HepG2 (cell line): ENCODE measurements around the gene SCN4B. TPM values are rescaled to one million over a fixed set of nuclear protein-coding genes. Genes with fewer than 3 reads are reported as not detected.

Experiments
- ATAC-seq: fragments of 200-7000 bp; cut with Tn5 transposase; 3 replicates; pipeline ENCODE4 v1.9.1; 2020; ENCODE audit warnings: mild to moderate bottlenecking, moderate library complexity
- BruUV-seq: library from RNA; stranded (reverse); fragments of 400-500 nt; replicated peaks from 2 replicates; lab custom pipeline; 2021; lab: Mats Ljungman, UMichigan
- CTCF ChIA-PET: fragments of 300-600 bp; formaldehyde crosslinking; extraction: SDS; loops from one replicate; lab custom pipeline; 2021; ENCODE audit warnings: low total read pairs, inconsistent platforms, low intra/inter-chr PET ratio; lab: Yijun Ruan, JAX
- POLR2A ChIA-PET: fragments of 350-600 bp; sonication (Branson Sonifier 250); formaldehyde crosslinking; loops from one replicate; lab custom pipeline; 2020; ENCODE audit warnings: antibody characterized with exemption, inconsistent platforms; lab: Yijun Ruan, JAX
- DNase-seq: peaks from one replicate; pipeline ENCODE4 v3.0.0-alpha.2; 2015; ENCODE audit warnings: low spot score
- FAIRE-seq: peaks from 3 replicates; lab custom pipeline; 2011; peaks lifted over from hg19 to GRCh38; lab: Jason Lieb, UNC
- H2AFZ ChIP-seq: one replicate; pipeline ENCODE4 v1.6.1; 2011; ENCODE audit warnings: low read length, inconsistent platforms
- H3K27ac ChIP-seq: fragments of 300-600 bp; 3 replicates; pipeline ENCODE4 v1.8.0; 2011; ENCODE audit warnings: mixed run types, mild to moderate bottlenecking, mixed read lengths, low read length, inconsistent platforms; ENCODE audit not compliant: insufficient read depth; ENCODE audit errors: extremely low read length
- H3K27me3 ChIP-seq, 2 experiments: fragments of 200-600 bp in 1 of 2; 2 replicates in 1 of 2; 3 replicates in 1 of 2; pipeline versions ENCODE4 v1.6.0 to v1.8.0; 2011; ENCODE audit warnings: low read length in 2 of 2, mild to moderate bottlenecking in 2 of 2, moderate library complexity in 2 of 2, inconsistent platforms in 1 of 2; ENCODE audit not compliant: insufficient read depth in 2 of 2, control insufficient read depth in 1 of 2
- H3K36me3 ChIP-seq, 2 experiments: fragments of 200-600 bp in 1 of 2; replicated peaks in 1 of 2; 2 replicates in 1 of 2; 3 replicates in 1 of 2; pipeline versions ENCODE4 v1.5.1 to v1.8.0; 2011; ENCODE audit warnings: low read length in 2 of 2, inconsistent platforms in 1 of 2; ENCODE audit not compliant: insufficient read depth in 2 of 2, control insufficient read depth in 1 of 2
- H3K4me1 ChIP-seq: 2 replicates; pipeline ENCODE4 v1.5.1; 2012; ENCODE audit warnings: low read length, inconsistent platforms; ENCODE audit not compliant: insufficient read depth
- H3K4me2 ChIP-seq: 2 replicates; pipeline ENCODE4 v1.6.0; 2011; ENCODE audit warnings: low read depth, low read length, inconsistent platforms
- H3K4me3 ChIP-seq, 3 experiments: fragments of 200-600 bp in 1 of 3; sonication (generic), shearing (Covaris generic) in 1 of 3; replicated peaks in 1 of 3; 2 replicates each; pipeline ENCODE4 v1.5.1; 2011 to 2016; ENCODE audit warnings: low read length in 3 of 3, inconsistent platforms in 2 of 3, low read depth in 2 of 3, mild to moderate bottlenecking in 2 of 3, control low read depth in 1 of 3, mixed read lengths in 1 of 3; ENCODE audit not compliant: insufficient read depth in 1 of 3
- H3K79me2 ChIP-seq: one replicate; pipeline ENCODE4 v1.6.1; 2011; ENCODE audit warnings: low read length, inconsistent platforms; ENCODE audit not compliant: insufficient read depth
- H3K9ac ChIP-seq: 2 replicates; pipeline ENCODE4 v1.6.0; 2011; ENCODE audit warnings: mild to moderate bottlenecking, low read depth, low read length, inconsistent platforms; ENCODE audit not compliant: insufficient read depth
- H3K9me3 ChIP-seq: 2 replicates; pipeline ENCODE4 v1.5.1; 2012; ENCODE audit warnings: mild to moderate bottlenecking, low read length
- H4K20me1 ChIP-seq: 2 replicates; pipeline ENCODE4 v1.6.0; 2011; ENCODE audit warnings: inconsistent platforms, mild to moderate bottlenecking, low read length, moderate library complexity; ENCODE audit not compliant: insufficient read depth
- CBX5 ChIP-seq: sonication (generic); formaldehyde crosslinking; IDR thresholded peaks from 2 replicates; pipeline ENCODE4 v1.4.0; 2020; ENCODE audit warnings: missing genetic modification reagents, borderline replicate concordance
- KAT8 ChIP-seq: IDR thresholded peaks from 2 replicates; pipeline ENCODE4 v1.6.1; 2016; ENCODE audit warnings: missing genetic modification reagents, missing compliant biosample characterization
- NFYB ChIP-seq: sonication (generic); formaldehyde crosslinking; IDR thresholded peaks from 2 replicates; pipeline ENCODE4 v1.4.0; 2020; ENCODE audit warnings: missing genetic modification reagents
- ONECUT2 ChIP-seq: sonication (generic); formaldehyde crosslinking; IDR thresholded peaks from 2 replicates; pipeline ENCODE4 v1.4.0; 2020; ENCODE audit warnings: missing genetic modification reagents
- SOX13 ChIP-seq, 3 experiments: fragments of 450-650 bp in 1 of 3; sonication (generic) in 1 of 3; formaldehyde crosslinking in 1 of 3; IDR thresholded peaks in 2 of 3; conservative IDR thresholded peaks in 1 of 3; 2 replicates each; pipeline versions ENCODE4 v1.5.0 to v1.6.1; 2016 to 2020; ENCODE audit warnings: antibody characterized with exemption in 1 of 3, mild to moderate bottlenecking in 1 of 3, missing compliant biosample characterization in 1 of 3, missing genetic modification reagents in 1 of 3, moderate library complexity in 1 of 3
- ZFP90 ChIP-seq: sonication (generic); formaldehyde crosslinking; IDR thresholded peaks from 2 replicates; pipeline ENCODE4 v1.8.0; 2022; ENCODE audit warnings: missing genetic modification reagents, mild to moderate bottlenecking, inconsistent platforms, borderline replicate concordance
- ZFX ChIP-seq: sonication (generic); formaldehyde crosslinking; IDR thresholded peaks from 2 replicates; pipeline ENCODE4 v1.4.0; 2020; ENCODE audit warnings: mild to moderate bottlenecking, low read depth, missing genetic modification reagents, moderate library complexity
- ZMYM2 ChIP-seq: sonication (generic); formaldehyde crosslinking; IDR thresholded peaks from 2 replicates; pipeline ENCODE4 v1.8.0; 2022; ENCODE audit warnings: mild to moderate bottlenecking, missing genetic modification reagents
- ZNF253 ChIP-seq: sonication (generic); formaldehyde crosslinking; IDR thresholded peaks from 2 replicates; pipeline ENCODE4 v1.8.0; 2022; ENCODE audit warnings: mild to moderate bottlenecking, missing genetic modification reagents, borderline replicate concordance
- WGBS: methylation state at CpG from one replicate; pipeline ENCODE4 v1.1.6; 2017; ENCODE audit warnings: low lambda C conversion rate; 5-methylcytosine and 5-hydroxymethylcytosine counted together
- in situ Hi-C: cut with HindIII; loops from 2 replicates; pipeline ENCODE4 v1.10.0; 2017; ENCODE audit warnings: low pct_unique_long_range_greater_than_20kb; ENCODE audit not compliant: extremely low pct_ligation_motif_present
- intact Hi-C: fragments of 100-400 bp; cut with micrococcal nuclease; formaldehyde crosslinking; loops from one replicate; pipeline ENCODE4 v1.10.0; 2022; ENCODE audit not compliant: unreplicated experiment
- polyA plus RNA-seq, 8 experiments: library from polyadenylated mRNA; depleted of rRNA in 3 of 8; stranded (reverse) in 7 of 8; unstranded in 1 of 8; fragments of >200 nt; fragmentation: Illumina TruSeq in 4 of 8; extraction: Trizol in 4 of 8; gene quantifications; 2 replicates each; pipeline versions ENCODE4 v1.2.1 to v1.2.3, GENCODE V29; 2011 to 2016; ENCODE audit warnings: low read depth in 4 of 8, missing spikeins in 1 of 8, mixed read lengths in 1 of 8; ENCODE audit not compliant: insufficient read depth in 1 of 8
- total RNA-seq, 5 experiments: library from RNA; depleted of rRNA; stranded (reverse); fragments of >200 nt; fragmentation: Illumina TruSeq; extraction: Trizol; gene quantifications; 2 replicates each; pipeline ENCODE4 v1.2.3, GENCODE V29; 2016; ENCODE audit warnings: low read depth in 1 of 5
- TF ChIP-seq, protein P1 (sequence below): sonication (generic); formaldehyde crosslinking; IDR thresholded peaks from 2 replicates; pipeline ENCODE4 v1.5.0; 2020; ENCODE audit warnings: mild to moderate bottlenecking, missing genetic modification reagents, borderline replicate concordance
- TF ChIP-seq, protein P2 (sequence below): sonication (generic); formaldehyde crosslinking; IDR thresholded peaks from 2 replicates; pipeline ENCODE4 v1.4.0; 2020; ENCODE audit warnings: missing genetic modification reagents

Gene SCN4B
- total and polyA plus RNA-seq, 2 of the 13 experiments (the other 11 are each of a cell fraction or from before 2014, with no cell fraction given), result 0.04 to 0.29 TPM

DNA sequence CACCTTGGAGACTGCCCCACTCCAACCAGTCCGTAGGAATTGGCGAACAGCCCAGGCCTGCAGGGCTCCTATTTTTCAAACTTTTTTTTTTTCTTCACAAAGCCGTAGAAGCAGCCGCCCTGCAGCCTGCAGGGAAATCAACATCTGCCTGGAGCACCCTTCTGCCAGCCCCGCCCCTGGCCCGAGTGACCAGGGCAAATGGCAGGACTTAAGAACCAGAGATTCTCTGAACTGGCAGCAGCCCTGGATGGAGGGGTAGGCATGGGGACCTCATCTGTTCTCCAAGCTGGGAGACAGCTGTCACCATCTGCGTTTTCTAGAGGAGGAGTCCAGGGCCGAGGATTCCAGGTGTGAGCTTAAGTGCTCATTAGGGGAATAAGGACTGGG lies 18.3 kb upstream of the SCN4B start:
- FAIRE-seq (no peak), DNase-seq (no peak), ATAC-seq (no peak)
- no TSS peak for BruUV-seq
- H3K27ac ChIP-seq, result no peak overlapping the region
- H3K79me2 ChIP-seq, result no peaks in the 10 kb centered on the region
- peaks cover 28% of the 10 kb centered on the region for H3K4me1 ChIP-seq
- no peak overlapping the region for H3K4me2 ChIP-seq
- no peaks in the 10 kb centered on the region for H3K36me3 ChIP-seq
- peaks cover 6 to 65% of the 10 kb centered on the region in 2 experiments for H3K27me3 ChIP-seq
- 11% methylated on average over 6 of the region's 8 CpGs for WGBS
- no peak overlapping the region for H2AFZ ChIP-seq
- ChIA-PET CTCF (interaction anchor here (1.3 to 2.5 kb wide), 2 partner anchors 26 to 120 kb away, joined by 6 to 14 read pairs; no protein-coding TSS in a partner anchor), POLR2A (no interaction called here)
- H3K9ac ChIP-seq, result no peak overlapping the region
- TF ChIP-seq ZNF253 (no peak), ZFX (CRISPR knock-in tag) (no peak), ZMYM2 (CRISPR knock-in tag) (no peak), KAT8 (CRISPR knock-in tag) (no peak), SOX13 (IDR thresholded peaks at IDR 0.05) (no peak), SOX13 (CRISPR knock-in tag; conservative IDR thresholded peaks at IDR 0.05 in 1 of 2, IDR thresholded peaks at IDR 0.05 in 1 of 2) (no peak), ZFP90 (CRISPR knock-in tag) (no peak), ONECUT2 (CRISPR knock-in tag) (no peak), NFYB (no peak), CBX5 (CRISPR knock-in tag) (no peak)
- TF ChIP-seq, protein P1, sequence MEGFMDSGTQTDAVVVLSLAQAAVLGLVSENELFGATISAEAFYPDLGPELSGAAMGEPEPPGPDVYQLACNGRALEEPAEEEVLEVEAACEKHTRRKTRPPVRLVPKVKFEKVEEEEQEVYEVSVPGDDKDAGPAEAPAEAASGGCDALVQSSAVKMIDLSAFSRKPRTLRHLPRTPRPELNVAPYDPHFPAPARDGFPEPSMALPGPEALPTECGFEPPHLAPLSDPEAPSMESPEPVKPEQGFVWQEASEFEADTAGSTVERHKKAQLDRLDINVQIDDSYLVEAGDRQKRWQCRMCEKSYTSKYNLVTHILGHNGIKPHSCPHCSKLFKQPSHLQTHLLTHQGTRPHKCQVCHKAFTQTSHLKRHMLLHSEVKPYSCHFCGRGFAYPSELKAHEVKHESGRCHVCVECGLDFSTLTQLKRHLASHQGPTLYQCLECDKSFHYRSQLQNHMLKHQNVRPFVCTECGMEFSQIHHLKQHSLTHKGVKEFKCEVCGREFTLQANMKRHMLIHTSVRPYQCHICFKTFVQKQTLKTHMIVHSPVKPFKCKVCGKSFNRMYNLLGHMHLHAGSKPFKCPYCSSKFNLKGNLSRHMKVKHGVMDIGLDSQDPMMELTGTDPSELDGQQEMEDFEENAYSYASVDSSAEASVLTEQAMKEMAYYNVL (CRISPR knock-in tag), result no peak
- TF ChIP-seq, protein P2, sequence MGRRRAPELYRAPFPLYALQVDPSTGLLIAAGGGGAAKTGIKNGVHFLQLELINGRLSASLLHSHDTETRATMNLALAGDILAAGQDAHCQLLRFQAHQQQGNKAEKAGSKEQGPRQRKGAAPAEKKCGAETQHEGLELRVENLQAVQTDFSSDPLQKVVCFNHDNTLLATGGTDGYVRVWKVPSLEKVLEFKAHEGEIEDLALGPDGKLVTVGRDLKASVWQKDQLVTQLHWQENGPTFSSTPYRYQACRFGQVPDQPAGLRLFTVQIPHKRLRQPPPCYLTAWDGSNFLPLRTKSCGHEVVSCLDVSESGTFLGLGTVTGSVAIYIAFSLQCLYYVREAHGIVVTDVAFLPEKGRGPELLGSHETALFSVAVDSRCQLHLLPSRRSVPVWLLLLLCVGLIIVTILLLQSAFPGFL (CRISPR knock-in tag), result no peak
- H4K20me1 ChIP-seq, result no peaks in the 10 kb centered on the region
- no peaks in the 10 kb centered on the region for H3K9me3 ChIP-seq
- in situ Hi-C loops, result no loop called here
- no peak overlapping the region for H3K4me3 ChIP-seq
- intact Hi-C loops, result loop anchor here (1.0 kb wide), 1 partner anchor 26 kb away; no protein-coding TSS in a partner anchor
